ENCODE measurements around the gene KLHL29. TPM values are rescaled to one million over a fixed set of nuclear protein-coding genes. Genes with fewer than 3 reads are reported as not detected.

Gene KLHL29
- total RNA-seq, 1 experiment from 2014 or later = 16.7 TPM

DNA sequence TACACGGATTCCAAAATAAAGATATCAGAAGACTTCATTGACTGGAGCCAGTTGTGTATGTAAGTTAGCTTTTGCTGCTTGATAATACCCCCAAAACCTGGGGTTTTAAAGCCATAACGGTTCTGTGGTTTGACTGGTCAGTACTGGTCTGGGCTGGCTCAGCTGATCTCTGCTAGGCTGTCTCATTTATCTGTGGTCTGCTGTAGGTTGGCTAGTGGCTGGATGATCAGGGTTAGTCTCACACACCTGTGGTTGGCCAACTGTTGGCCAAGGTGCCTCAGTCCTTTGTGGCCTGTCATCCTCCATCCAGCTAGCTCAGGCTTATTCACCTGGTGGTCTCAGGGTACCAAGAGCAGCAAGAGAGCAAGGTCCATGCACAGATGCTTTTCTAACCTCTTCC is 183.2 kb downstream of the KLHL29 start:
- ATAC-seq (no peak), DNase-seq (ENCODE audit: low read depth, low spot score) (no peak)
- Histone ChIP-seq H3K4me3 (replicated peaks in 1 of 2; ENCODE audit: low read depth in 1 of 2, low read length in 2 of 2) (no peak overlapping the region), H3K27me3 (ENCODE audit: insufficient read depth, low read length) (no peaks in the 10 kb centered on the region), H3K36me3 (ENCODE audit: control insufficient read depth in 1 of 2, insufficient read depth in 2 of 2, low read length in 2 of 2) (no peaks in the 10 kb centered on the region; a peak in 1 of 4 replicates), H3K4me1 (ENCODE audit: control insufficient read depth in 1 of 2, insufficient read depth in 2 of 2, low read length in 2 of 2) (no peaks in the 10 kb centered on the region), H3K9ac (ENCODE audit: low read length) (no peak overlapping the region), H3K79me2 (ENCODE audit: insufficient read depth, low read length) (no peaks in the 10 kb centered on the region), H3K27ac (ENCODE audit: low read depth, low read length) (no peak overlapping the region), H3K9me2 (ENCODE audit: insufficient read depth) (no peaks in the 10 kb centered on the region), H2AFZ (ENCODE audit: low read depth, low read length, poor library complexity, severe bottlenecking) (no peak overlapping the region), H4K20me1 (ENCODE audit: insufficient read depth) (no peaks in the 10 kb centered on the region), H3K4me2 (ENCODE audit: low read length) (no peak overlapping the region), H3K9me3 (ENCODE audit: control insufficient read depth in 1 of 2, insufficient read depth in 1 of 2, low read depth in 1 of 2, low read length in 2 of 2) (no peaks in the 10 kb centered on the region)
- ChIA-PET RAD21 (ENCODE audit: low non-redundant PET in 1 of 2, low total read pairs in 2 of 2, uncharacterized antibody in 2 of 2, unreplicated experiment in 2 of 2) (no interaction called here), CTCF (no interaction called here), POLR2A (no interaction called here)
- intact Hi-C loops (cut with micrococcal nuclease) = loop anchor here (5.0 kb wide), 1 partner anchor 201 kb away; no protein-coding TSS in a partner anchor
- no TSS peak for BruUV-seq (replicated peaks)
- TF ChIP-seq, protein P1, sequence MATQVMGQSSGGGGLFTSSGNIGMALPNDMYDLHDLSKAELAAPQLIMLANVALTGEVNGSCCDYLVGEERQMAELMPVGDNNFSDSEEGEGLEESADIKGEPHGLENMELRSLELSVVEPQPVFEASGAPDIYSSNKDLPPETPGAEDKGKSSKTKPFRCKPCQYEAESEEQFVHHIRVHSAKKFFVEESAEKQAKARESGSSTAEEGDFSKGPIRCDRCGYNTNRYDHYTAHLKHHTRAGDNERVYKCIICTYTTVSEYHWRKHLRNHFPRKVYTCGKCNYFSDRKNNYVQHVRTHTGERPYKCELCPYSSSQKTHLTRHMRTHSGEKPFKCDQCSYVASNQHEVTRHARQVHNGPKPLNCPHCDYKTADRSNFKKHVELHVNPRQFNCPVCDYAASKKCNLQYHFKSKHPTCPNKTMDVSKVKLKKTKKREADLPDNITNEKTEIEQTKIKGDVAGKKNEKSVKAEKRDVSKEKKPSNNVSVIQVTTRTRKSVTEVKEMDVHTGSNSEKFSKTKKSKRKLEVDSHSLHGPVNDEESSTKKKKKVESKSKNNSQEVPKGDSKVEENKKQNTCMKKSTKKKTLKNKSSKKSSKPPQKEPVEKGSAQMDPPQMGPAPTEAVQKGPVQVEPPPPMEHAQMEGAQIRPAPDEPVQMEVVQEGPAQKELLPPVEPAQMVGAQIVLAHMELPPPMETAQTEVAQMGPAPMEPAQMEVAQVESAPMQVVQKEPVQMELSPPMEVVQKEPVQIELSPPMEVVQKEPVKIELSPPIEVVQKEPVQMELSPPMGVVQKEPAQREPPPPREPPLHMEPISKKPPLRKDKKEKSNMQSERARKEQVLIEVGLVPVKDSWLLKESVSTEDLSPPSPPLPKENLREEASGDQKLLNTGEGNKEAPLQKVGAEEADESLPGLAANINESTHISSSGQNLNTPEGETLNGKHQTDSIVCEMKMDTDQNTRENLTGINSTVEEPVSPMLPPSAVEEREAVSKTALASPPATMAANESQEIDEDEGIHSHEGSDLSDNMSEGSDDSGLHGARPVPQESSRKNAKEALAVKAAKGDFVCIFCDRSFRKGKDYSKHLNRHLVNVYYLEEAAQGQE (IDR thresholded peaks at IDR 0.05; ENCODE audit: low read depth) = no peak
- TF ChIP-seq EZH2 (IDR thresholded peaks at IDR 0.05) (no peak), EGR1 (IDR thresholded peaks at IDR 0.05; ENCODE audit: low read depth) (no peak)

DNA sequence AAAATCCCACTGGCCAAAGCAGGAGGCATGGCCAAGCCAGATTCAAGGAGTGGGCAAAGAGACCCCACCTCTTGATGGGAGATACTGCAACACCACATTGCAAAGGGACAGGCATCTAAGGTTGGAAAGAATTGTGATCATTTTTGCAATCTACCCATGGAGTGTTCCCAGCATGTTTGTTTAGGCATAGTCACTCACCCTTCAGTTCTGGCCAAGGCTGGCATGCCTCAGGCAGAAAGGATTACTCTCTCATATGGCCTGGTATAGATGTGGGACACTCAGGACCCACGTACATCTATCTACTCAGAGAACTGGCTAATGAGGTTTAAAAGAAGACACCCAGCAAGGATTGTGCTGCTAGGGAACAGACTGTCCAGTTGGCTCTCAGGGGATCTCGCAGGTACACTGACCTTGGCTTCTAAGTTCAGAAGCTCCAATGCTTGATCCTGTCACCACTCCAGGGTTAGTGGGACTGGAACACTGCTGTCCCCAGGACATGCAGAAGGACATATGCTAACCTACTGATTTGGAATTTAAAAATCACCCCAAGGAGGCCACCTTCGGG is 183.7 kb downstream of the KLHL29 start:
- no peak overlapping the region for H3K27ac ChIP-seq (ENCODE audit: low read depth, low read length)
- no peaks in the 10 kb centered on the region for H3K79me2 ChIP-seq (ENCODE audit: insufficient read depth, low read length)
- DNase-seq (ENCODE audit: low read depth, low spot score) (no peak), ATAC-seq (no peak)
- ChIA-PET POLR2A (no interaction called here), RAD21 (ENCODE audit: low non-redundant PET in 1 of 2, low total read pairs in 2 of 2, uncharacterized antibody in 2 of 2, unreplicated experiment in 2 of 2) (no interaction called here), CTCF (no interaction called here)
- no peak overlapping the region for H3K9ac ChIP-seq (ENCODE audit: low read length)
- H3K4me3 ChIP-seq (replicated peaks in 1 of 2; ENCODE audit: low read depth in 1 of 2, low read length in 2 of 2) = no peak overlapping the region
- no peaks in the 10 kb centered on the region for H3K36me3 ChIP-seq (ENCODE audit: control insufficient read depth in 1 of 2, insufficient read depth in 2 of 2, low read length in 2 of 2)
- H2AFZ ChIP-seq (ENCODE audit: low read depth, low read length, poor library complexity, severe bottlenecking) = no peak overlapping the region
- H3K9me2 ChIP-seq (ENCODE audit: insufficient read depth) = no peaks in the 10 kb centered on the region
- no peaks in the 10 kb centered on the region for H4K20me1 ChIP-seq (ENCODE audit: insufficient read depth)
- no peak for TF ChIP-seq ELF1 (IDR thresholded peaks at IDR 0.05; ENCODE audit: borderline replicate concordance, low read depth)
- no peak for TF ChIP-seq YY1 (IDR thresholded peaks at IDR 0.05; ENCODE audit: extremely low read depth, insufficient replicate concordance, low read depth, low read length)
- TF ChIP-seq FOSL1 (IDR thresholded peaks at IDR 0.05; ENCODE audit: low read depth) = no peak
- TF ChIP-seq CBX3 (IDR thresholded peaks at IDR 0.05; ENCODE audit: low read depth) = no peak
- H3K4me2 ChIP-seq (ENCODE audit: low read length) = no peak overlapping the region
- no peaks in the 10 kb centered on the region for H3K27me3 ChIP-seq (ENCODE audit: insufficient read depth, low read length)
- intact Hi-C loops (cut with micrococcal nuclease) = loop anchor here (5.0 kb wide), 1 partner anchor 201 kb away; no protein-coding TSS in a partner anchor
- no peaks in the 10 kb centered on the region for H3K4me1 ChIP-seq (ENCODE audit: control insufficient read depth in 1 of 2, insufficient read depth in 2 of 2, low read length in 2 of 2)
- H3K9me3 ChIP-seq (ENCODE audit: control insufficient read depth in 1 of 2, insufficient read depth in 1 of 2, low read depth in 1 of 2, low read length in 2 of 2) = no peaks in the 10 kb centered on the region
- no TSS peak for BruUV-seq (replicated peaks)
